Omental fat pad (tissue), 4 donors: ENCODE results near the gene EIF4G3. TPM values are rescaled to one million over a fixed set of nuclear protein-coding genes. Genes with fewer than 3 reads are reported as not detected.
"Not testable (repeated sequence)": the region's sequence is repeated elsewhere in the genome, so short reads cannot be mapped to it uniquely, and the experiment has no call there.

ENCODE experiments used
- ATAC-seq: fragments of 150-250 bp; one replicate; pipeline ENCODE4 v1.9.1; 2016; ENCODE audit warnings: mild to moderate bottlenecking, moderate library complexity; ENCODE audit not compliant: low FRiP score
- DNase-seq: peaks from one replicate; pipeline ENCODE4 v3.0.0-alpha.2; 2019; ENCODE audit warnings: low spot score
- total RNA-seq, 4 donors: library from RNA; depleted of rRNA; stranded (reverse); fragments of >200 nt; gene quantifications; one replicate each; pipeline ENCODE4 v1.1.0, GENCODE V29; 2016
- TF ChIP-seq, protein P1 (sequence below), 3 donors: fragments of 450-650 bp; IDR thresholded peaks; one replicate each; pipeline ENCODE4 v1.5.1; 2016 to 2017; ENCODE audit warnings: antibody characterized with exemption in 3 of 3, mild to moderate bottlenecking in 3 of 3, moderate library complexity in 2 of 3

Gene EIF4G3
- total RNA-seq, 4 donors from 2014 or later: 50.2 to 69.5 (median 51.8) TPM

DNA sequence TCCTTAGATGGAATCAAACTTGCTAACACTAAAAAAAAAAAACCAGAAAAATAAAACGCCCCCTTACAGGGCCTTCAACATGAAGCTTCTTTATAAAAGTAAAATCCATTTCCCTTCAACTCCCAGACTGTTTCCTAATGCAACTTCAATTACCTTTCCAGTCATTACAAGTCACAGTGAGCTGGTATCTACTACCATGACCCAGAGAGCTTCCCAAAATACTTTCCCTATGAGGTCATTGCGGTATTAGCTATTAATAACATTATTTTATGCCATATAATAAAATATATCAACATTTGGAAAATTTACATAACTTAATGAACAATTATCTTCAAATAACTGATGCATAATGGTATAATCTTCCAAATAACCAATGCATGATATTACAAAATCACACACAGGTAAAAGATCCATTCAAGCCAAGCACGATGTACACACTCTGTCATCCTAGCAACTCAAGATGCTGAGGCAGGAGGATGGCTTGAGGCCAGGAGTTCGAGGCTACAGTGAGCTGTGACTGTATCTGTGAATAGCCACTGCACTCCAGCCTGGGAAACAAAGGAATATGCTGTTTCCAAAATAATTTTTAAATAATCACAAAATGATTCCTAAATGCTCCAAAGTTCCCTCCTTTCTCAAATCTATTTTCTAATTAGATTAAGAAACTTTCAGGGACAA is 24.1 kb downstream of the EIF4G3 start:
- no peak for DNase-seq
- TF ChIP-seq, protein P1, sequence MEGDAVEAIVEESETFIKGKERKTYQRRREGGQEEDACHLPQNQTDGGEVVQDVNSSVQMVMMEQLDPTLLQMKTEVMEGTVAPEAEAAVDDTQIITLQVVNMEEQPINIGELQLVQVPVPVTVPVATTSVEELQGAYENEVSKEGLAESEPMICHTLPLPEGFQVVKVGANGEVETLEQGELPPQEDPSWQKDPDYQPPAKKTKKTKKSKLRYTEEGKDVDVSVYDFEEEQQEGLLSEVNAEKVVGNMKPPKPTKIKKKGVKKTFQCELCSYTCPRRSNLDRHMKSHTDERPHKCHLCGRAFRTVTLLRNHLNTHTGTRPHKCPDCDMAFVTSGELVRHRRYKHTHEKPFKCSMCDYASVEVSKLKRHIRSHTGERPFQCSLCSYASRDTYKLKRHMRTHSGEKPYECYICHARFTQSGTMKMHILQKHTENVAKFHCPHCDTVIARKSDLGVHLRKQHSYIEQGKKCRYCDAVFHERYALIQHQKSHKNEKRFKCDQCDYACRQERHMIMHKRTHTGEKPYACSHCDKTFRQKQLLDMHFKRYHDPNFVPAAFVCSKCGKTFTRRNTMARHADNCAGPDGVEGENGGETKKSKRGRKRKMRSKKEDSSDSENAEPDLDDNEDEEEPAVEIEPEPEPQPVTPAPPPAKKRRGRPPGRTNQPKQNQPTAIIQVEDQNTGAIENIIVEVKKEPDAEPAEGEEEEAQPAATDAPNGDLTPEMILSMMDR (IDR thresholded peaks at IDR 0.05): no peak
- ATAC-seq: no peak

DNA sequence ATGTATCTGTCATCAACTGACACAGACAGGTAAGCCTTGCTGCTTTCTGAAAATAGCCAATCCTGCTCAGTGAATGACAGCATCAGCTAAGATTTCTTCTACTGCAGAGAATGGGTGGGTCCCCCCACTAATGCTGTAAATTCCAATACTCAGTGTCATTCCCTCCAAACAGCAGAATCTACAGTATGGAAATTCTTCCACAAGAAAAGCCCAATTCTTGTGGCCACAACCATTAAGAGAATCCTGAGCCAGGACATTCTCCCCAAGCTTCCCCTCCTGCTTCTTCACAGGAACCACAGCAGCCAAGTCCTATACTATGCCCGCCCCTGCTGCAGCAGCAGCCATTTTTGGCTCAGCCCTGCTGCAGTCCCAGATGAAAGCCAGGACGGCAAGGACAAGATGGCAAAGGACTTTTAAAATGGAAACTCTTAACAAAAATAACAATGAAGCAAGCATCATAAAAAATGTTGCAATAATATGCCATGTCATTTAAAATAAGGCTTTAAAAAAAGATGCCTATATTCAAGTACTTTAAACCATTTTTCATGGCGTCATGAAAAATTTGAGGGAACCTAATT is 26.8 kb downstream of the EIF4G3 start:
- TF ChIP-seq, protein P1 (IDR thresholded peaks at IDR 0.05): no peak
- ATAC-seq (peak; percentile 41), DNase-seq (no peak)

DNA sequence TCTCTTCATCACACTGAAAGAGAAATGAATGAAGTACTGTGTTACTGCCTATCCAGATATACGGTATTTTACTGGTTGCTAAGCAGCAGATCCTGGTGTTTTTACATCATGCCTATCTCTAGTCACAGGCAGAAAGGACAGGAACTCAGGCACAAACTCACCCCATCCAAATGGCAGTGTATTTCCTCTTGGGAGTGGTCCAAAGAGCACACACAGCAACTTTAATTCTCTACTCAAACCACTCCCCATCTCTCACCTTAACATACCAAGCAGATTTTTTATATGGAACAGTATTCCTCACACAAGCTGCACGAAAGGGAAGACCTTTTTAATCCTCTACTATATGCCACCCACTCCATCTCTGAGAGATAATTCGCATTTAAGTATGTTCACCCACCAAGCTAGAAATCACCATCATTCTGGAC is 27.3 kb downstream of the EIF4G3 start:
- TF ChIP-seq, protein P1 (IDR thresholded peaks at IDR 0.05): no peak
- no peak for DNase-seq
- peak; percentile 31 for ATAC-seq

DNA sequence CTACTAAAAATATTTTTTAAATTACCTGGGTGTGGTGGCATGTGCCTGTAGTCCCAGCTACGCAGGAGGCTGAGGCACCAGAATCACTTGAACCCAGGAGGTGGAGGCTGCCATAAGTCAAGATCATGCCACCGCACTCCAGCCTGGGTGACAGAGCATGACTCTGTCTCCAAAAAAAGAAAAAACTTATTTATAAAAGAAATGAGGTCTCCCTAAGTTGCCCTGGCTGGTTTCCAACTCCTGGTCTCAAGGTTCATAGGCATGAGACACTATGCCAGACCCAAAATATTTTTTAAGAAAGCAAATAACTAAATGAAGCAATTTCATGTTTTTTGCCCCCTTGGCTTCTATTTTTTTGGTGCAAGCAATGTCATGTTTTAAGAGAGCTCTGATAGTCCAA is 32.9 kb downstream of the EIF4G3 start:
- DNase-seq: no peak
- ATAC-seq: no peak
- TF ChIP-seq, protein P1 (IDR thresholded peaks at IDR 0.05): no peak

DNA sequence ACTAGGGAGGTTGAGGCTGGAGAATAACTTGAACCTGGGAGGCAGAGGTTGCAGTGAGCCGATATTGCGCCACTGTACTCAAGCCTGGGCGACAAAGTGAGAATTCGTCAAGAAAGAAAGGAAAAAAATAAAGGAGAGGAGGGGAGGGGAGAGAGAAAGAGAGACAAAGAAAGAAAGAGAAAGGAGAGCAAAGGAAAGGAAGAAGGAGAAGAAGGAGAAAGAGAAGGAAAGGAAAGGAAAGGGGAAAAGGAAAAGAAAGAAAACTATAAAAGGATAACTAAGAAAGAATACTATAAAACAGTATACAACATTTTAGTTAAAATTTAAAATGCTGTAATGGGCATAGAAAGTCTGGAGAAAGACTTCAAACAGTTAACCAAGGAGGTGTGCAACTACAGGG is 33.6 kb downstream of the EIF4G3 start:
- TF ChIP-seq, protein P1 (IDR thresholded peaks at IDR 0.05): no peak
- DNase-seq (no peak), ATAC-seq (no peak)

DNA sequence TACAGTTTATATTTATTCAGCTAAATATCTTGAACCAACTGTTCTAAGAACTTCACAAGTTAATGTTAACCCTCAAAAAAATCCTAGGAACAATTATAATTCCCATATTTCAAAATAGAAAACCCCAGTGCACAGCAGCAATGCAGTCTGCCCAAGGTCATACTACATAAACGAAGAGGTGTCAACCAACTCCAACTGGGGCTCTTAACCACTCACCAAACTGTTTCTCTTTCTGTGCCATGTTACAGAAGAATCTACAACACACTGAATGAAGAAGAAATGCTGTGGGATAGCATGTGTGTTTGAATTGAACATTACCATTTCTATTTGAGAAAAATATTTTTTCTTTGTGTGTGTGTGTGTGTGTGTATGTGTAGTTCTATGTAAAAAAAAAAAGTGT is 35.7 kb downstream of the EIF4G3 start:
- TF ChIP-seq, protein P1 (IDR thresholded peaks at IDR 0.05): no peak
- ATAC-seq: no peak
- no peak for DNase-seq

DNA sequence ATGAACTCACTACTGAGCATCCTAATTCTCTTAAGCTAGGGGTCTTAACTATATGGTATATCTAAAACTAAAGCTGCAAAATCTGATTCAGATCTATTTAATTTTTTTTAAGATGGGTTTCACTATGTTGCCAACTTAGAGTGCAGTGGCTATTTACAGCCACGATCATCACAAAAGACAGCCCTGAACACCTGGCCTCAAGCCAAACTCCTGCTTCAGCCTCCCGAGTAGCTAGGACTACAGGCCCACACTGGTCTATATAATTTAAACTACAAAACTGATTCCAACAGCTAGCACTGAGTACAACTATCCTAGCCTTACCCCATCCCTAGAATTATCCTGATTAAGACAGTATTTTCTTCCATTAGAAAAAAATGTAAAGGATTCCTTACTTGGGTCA is 37.1 kb downstream of the EIF4G3 start:
- DNase-seq (no peak), ATAC-seq (no peak)
- TF ChIP-seq, protein P1 (IDR thresholded peaks at IDR 0.05): no peak

DNA sequence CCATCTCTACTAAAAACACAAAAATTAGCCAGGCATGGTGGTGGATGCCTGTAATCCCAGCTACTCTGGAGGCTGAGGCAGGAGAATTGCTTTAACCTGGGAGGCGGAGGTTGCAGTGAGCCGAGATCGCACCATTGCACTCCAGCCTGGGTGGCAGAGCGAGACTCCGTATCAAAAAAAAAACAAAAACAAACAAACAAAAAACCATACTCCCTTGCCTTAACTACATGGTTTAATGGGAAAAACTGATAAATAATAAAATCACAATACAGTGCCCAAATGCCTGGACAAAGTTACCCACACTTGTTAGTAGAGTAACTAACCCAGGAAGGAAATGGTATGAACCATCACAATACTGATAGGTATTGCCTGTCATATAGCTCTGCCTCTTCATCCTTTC is 40.4 kb downstream of the EIF4G3 start:
- not testable (repeated sequence) for ATAC-seq, DNase-seq
